ENCODE measurements around the gene ACSM3.
A peak's percentile ranks its signal among the peaks of the same experiment; 100 is the strongest.
"Not testable (repeated sequence)": the region's sequence is repeated elsewhere in the genome, so short reads cannot be mapped to it uniquely, and the experiment has no call there.

The ACSM3 gene

DNA sequence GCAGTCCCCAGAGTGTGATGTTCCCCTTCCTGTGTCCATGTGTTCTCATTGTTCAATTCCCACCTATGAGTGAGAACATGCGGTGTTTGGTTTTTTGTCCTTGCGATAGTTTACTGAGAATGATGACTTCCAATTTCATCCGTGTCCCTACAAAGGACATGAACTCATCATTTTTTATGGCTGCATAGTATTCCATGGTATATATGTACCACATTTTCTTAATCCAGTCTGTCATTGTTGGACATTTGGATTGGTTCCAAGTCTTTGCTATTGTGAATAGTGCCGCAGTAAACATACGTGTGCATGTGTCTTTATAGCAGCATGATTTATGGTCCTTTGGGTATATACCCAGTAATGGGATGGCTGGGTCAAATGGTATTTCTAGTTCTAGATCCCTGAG lies 8.0 kb upstream of the ACSM3 start:
- not testable (repeated sequence) for DNase-seq (ENCODE audit: low read depth)

DNA sequence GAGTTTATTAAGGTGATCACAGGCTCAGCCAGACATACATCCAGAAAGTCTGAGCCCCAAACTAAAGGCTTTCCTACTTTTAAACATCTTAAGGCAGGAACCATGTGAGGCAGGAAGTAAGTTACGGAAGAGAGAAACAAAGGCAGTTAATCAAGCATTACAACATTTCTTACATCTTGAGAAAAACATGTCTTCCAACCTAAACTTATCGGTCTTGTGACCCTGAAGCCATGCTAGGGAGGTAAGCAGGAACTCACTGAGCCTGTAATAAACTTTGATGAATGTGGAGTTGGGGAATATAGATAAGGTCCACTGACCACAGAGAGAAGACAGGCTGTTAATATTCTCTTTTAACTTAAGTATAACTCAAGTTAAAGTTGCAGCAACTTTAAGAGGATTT lies 3.5 kb upstream of the ACSM3 start:
- DNase-seq (ENCODE audit: low read depth): no peak

DNA sequence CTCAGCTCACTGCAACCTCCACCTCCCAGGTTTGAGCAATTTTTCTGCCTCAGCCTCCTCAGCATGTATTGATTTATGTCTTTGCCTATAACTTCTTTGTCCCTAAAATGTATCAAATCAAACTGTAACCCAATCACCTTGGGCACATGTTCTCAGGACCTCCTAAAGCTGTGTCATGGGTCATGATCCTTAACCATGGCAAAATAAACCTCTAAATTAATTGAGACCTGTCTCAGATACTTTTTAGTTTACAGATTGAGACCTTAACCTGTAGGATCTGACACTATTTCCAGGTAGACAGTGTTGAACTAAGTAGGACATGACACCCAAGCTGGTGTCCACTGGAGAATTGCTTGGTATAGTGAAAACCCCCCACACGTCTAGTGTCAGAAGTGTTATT lies 2.6 kb upstream of the ACSM3 start:
- DNase-seq (ENCODE audit: low read depth): no peak

GRCh38 chr16:20762404-20763123 lies 1.2 kb upstream of the ACSM3 start:
- DNase-seq (ENCODE audit: low read depth): no peak

- not testable (repeated sequence) for DNase-seq (ENCODE audit: low read depth)
Observed at GRCh38 chr16:20764448-20764847, 634 bp downstream of the ACSM3 start.

DNA sequence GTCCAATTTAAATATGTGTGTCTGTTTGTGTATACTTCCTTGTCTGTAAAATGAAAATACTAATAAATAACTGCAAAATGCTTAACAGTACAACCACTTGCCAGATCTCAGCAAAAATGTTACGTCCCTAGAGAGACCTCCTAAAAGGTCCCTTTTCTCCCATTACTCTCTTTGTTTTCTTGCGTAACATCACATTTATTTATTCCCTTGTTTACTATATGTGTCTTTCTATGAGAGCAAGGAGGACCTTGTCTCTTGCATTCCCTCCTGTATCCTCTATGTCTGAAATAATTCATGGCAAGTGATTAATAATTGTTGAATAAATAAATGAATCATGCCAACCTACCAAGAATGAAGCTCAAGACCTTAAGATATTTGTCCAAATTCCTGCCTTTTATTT lies 1.9 kb downstream of the ACSM3 start:
- DNase-seq (ENCODE audit: low read depth): no peak

DNA sequence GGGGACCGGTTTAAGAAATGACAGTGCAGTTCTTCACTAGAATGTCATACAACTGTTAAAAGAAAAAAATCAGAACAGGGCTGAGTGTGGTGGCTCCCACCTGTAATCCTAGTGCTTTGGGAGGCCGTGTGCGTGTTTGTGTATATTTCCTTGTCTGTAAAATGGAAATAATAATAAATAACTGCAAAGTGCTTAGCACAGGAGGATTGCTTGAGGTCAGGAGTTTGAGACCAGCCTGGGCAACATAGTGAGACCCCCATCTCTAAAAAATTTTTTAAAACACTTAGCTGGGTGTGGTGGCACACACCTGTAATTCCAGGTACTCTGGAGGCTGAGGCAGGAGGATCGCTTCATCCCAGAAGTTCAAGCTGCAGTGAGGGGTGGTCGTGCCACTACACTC lies 2.5 kb downstream of the ACSM3 start:
- no peak for DNase-seq (ENCODE audit: low read depth)

- DNase-seq (ENCODE audit: low read depth): no peak
Observed at GRCh38 chr16:20767577-20767976, 3.8 kb downstream of the ACSM3 start.

- DNase-seq (ENCODE audit: low read depth): no peak
Observed at GRCh38 chr16:20768121-20768520, 4.3 kb downstream of the ACSM3 start.

GRCh38 chr16:20768818-20769217 lies 5.0 kb downstream of the ACSM3 start:
- DNase-seq (ENCODE audit: low read depth): no peak

GRCh38 chr16:20773679-20774078 lies 9.9 kb downstream of the ACSM3 start:
- no peak for DNase-seq (ENCODE audit: low read depth)

DNA sequence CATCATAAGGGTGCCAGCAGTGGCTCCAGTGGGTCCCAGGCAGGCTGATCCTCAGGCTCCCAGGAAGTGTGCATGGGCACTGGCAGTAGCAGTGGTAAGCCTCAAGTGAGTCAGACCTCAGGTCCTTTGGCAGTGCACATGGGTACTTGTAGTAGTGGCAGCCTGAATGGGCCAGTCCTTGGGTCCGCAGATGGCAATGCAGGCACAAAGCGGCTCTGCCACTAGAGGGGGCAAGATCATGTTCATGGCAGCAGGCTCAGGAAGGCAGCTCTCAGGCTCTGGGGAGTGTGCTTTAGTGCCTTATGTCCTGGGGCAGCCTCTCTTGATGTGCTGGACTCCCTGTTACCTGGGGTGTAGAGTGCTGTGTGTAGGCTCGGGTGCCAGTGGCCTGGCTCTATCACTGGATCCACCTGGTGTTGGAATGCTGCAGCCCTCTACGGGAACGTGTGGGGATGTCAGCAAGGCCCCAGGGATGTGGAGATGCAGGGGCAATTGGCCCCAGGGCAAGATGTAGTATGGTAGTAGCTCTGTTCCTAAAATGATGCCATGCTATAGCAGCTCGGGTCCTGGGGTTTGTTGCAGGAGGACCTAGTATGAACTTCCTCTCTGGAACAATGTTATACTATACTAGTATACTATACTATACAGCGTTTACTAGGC lies 11.0 kb downstream of the ACSM3 start:
- peak; percentile 21 for DNase-seq (ENCODE audit: low read depth)

DNA sequence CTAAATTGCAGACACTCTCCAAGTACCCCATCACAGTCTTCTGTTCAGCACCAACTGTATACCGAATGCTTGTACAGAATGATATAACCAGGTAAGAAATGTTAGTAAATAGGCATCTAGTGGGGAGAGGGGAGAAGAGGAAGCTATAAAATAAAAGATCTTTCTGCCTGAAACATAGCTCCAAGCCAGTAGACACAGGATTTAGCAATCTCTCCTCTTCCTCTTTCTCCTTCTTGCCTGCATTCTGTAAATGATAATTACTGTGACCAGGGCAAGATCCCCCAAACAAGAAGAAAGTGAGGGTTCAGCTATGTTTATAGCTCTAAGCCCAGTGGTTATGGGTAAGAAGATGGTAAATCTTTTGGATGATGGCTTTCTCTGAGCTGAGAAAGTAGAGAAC lies 17.9 kb downstream of the ACSM3 start:
- no peak for DNase-seq (ENCODE audit: low read depth)

GRCh38 chr16:20782470-20782869 lies 18.7 kb downstream of the ACSM3 start:
- no peak for DNase-seq (ENCODE audit: low read depth)

GRCh38 chr16:20784204-20784603 lies 20.4 kb downstream of the ACSM3 start:
- DNase-seq (ENCODE audit: low read depth): no peak

DNA sequence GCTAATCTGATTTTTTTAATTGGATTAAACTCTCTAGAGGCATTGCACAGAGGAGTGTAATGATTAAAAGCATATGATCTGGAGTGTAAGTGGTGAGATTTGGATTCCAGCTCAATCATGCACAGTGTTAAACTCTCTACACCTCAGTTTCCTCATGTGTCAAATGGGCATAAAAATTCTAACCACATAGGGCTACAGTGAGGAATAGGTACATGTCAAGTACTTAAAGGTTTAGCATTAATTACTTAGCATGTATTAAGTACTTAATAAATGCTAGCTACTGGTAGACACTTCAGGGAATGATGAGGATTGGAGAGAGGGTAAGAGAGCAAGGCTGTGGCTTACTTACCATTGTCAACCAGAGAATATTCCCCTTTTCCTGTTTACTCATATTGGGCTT lies 25.3 kb downstream of the ACSM3 start:
- no peak for DNase-seq (ENCODE audit: low read depth)

DNA sequence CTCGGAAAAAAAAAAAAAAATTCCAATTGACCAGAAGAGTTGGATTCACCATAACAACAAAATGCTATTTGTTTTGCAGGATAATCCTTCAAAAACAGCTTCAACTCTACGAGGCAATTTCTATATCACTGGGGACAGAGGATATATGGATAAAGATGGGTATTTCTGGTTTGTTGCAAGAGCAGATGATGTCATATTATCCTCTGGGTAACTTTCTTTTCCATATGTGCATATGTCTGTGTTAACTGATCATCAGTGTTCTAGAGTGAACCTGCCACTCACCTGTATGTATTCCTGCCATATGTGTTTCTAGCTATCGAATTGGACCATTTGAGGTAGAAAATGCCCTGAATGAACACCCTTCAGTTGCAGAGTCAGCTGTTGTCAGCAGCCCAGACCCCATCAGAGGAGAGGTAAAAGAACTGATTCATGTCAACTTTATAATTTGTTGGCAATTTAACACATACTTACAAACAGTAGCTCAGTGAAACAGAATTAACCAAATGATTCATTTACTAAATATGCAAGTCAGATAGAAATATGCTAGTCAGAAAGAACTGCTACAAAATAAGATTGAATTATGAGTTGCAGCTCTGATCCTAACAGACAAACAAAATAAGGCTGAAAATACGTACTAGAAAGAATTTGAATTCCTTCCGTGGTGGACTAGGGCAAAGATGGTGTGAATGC lies 28.3 kb downstream of the ACSM3 start:
- DNase-seq (ENCODE audit: low read depth): no peak

DNA sequence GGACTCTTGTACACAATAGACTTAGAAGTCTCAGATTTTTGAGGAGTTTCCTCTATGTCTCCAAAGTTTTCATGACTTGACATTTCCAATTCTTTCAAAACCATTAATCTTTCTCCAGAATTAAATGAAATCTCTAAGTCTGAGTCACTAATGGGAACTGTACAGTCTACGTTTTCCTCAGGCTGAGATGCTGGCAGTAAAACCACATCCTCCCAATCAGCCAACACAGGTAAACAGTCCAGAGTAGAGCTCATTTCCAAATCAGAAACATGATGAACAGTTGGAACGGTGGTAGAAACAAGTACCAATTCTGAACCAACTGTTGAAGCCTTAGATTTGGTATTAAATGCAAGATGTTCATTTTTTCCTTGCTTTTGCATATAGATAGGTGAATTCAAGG lies 34.5 kb downstream of the ACSM3 start:
- DNase-seq (ENCODE audit: low read depth): no peak

DNA sequence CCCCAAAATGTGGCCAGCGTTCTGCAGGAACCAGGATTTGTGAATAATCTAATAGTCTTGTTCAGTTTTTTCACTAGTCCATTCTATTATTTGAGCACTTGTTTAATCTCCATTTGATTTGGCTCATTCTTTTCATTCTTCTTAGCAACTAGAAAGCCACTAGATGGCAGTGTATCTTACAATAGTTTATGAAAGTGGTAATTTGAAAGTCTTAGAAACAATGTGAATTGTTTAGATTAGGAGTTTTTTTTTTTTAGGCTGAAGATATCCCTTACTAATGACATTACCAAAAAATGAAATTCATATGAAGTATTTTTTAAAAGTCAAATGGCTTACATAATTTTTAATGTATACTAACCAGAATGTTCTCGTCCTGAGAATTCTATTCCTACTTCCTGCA lies 35.8 kb downstream of the ACSM3 start:
- no peak for DNase-seq (ENCODE audit: low read depth)

DNA sequence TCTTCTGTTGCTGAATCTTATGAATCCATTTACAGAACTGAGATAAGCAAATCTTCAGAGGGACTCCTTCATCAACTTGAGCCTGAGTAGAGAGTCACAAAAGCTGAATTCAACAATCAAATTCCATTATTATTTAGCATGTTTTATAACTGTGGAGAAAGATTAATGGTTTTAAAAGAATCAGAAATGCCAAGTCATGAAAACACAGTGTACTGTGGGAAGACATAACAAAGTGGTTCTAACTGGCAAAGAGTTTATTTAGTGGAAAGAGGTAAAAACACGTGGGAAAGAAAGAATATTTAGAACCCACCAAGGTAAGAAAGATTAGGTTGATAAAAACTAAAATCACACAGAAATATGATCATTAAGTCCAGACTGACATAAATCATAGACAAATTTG lies 37.5 kb downstream of the ACSM3 start:
- no peak for DNase-seq (ENCODE audit: low read depth)

DNA sequence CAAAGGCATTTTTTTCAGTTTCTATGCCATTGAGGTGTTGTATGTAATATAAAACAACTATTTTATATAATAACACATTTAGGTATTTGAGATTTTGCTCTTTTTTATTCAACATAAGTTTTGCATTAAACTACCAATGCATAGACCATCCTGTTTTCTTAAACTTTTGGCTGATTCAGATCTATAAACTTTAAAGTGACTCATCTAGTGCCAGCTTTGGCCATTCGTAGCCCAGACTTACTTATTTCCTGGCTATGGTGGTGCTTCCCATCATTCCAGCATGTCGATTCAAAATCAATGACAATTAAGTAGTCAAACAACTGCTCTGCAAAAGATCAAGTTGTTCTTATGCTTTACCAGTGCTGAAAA lies 39.4 kb downstream of the ACSM3 start:
- no peak for DNase-seq (ENCODE audit: low read depth)

DNA sequence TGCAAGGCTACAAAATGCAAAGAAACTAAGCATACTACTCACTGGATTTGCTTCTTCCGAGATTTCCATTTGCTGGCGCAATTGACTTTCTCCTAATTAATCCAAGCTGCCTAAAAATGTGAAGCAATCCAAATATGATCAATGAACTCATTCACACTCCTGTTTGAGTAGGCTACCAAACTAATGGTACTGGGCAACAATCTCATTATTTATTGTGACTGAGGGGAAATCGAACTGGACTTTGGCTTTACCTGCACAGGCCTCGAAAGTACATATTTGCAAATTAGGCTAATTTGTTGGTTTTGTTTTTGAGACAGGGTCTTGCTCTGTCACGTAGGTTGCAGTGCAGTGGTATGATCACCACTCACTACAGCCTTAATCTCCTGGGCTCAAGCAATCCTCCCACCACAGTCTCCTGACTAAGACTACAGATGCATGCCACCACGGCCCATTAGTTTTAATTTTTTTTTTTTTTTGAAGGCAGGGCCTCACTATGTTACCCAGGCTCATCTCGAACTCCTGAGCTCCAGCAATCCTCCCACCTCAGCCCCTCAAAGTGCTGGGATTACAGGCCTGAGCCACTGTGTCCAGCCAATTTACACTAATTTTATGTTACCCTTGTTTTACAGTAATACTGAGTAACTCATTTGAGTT lies 39.9 kb downstream of the ACSM3 start:
- DNase-seq (ENCODE audit: low read depth): no peak

DNA sequence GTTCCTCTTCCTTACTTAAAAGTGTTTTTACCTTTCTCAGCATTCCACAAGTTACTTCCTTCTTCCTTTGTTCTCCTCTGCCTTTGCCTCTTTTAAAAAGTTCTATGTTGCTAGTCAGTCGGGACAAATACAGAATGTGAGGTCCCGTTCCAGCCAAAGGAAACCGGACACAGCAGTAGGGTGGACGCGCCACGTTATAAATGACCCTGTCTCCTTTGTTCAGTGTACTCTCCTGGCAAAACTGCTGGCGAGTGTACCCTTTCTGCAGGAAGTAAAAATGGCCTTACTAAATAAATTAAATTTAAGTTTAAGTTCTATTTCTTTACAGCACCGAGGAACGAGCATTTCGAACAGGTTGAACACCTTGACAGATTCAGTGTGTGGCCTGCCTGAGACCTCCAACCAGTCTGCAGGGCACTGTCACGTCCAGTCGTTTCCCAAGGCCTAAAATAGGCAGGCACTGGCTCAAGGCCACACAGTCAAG lies 41.9 kb downstream of the ACSM3 start:
- DNase-seq (ENCODE audit: low read depth): not testable (repeated sequence)
